BLaER1 (cell line): ENCODE measurements around the gene LRRC8D.

Experiments used
- H3K27ac ChIP-seq: shearing (Covaris generic); formaldehyde crosslinking; 2 replicates; pipeline ENCODE4 v1.8.1; 2022
- H3K27me3 ChIP-seq: shearing (Covaris generic); formaldehyde crosslinking; 2 replicates; pipeline ENCODE4 v1.8.1; 2022
- H3K36me3 ChIP-seq: shearing (Covaris generic); formaldehyde crosslinking; 2 replicates; pipeline ENCODE4 v1.8.1; 2022
- H3K4me1 ChIP-seq: shearing (Covaris generic); formaldehyde crosslinking; 2 replicates; pipeline ENCODE4 v1.8.1; 2022
- H3K4me2 ChIP-seq: shearing (Covaris generic); formaldehyde crosslinking; 2 replicates; pipeline ENCODE4 v1.8.1; 2022
- H3K4me3 ChIP-seq: shearing (Covaris generic); formaldehyde crosslinking; 2 replicates; pipeline ENCODE4 v1.8.1; 2022
- H3K9ac ChIP-seq: shearing (Covaris generic); formaldehyde crosslinking; 2 replicates; pipeline ENCODE4 v1.8.1; 2022
- H3K9me3 ChIP-seq: shearing (Covaris generic); formaldehyde crosslinking; 2 replicates; pipeline ENCODE4 v1.8.1; 2022
- H4K20me1 ChIP-seq: shearing (Covaris generic); formaldehyde crosslinking; 2 replicates; pipeline ENCODE4 v1.8.1; 2022
- Cebpa-rat ChIP-seq: shearing (Covaris generic); IDR thresholded peaks from 2 replicates; pipeline ENCODE4 v1.8.1; 2022

LRRC8D gene

GRCh38 chr1:89842567-89843272, 21.9 kb downstream of the LRRC8D start:
- Histone ChIP-seq H3K9me3 (no peaks in the 10 kb centered on the region), H3K4me2 (peak overlapping the region; percentile 88), H3K4me3 (peak overlapping the region; percentile 85), H3K4me1 (peaks cover 60% of the 10 kb centered on the region), H3K9ac (peak overlapping the region; percentile 89), H3K27me3 (no peaks in the 10 kb centered on the region), H3K36me3 (peaks cover 10% of the 10 kb centered on the region), H3K27ac (peak overlapping the region; percentile 93), H4K20me1 (peaks cover 49% of the 10 kb centered on the region)
- TF ChIP-seq Cebpa-rat = no peak

- peaks cover 17% of the 10 kb centered on the region for H3K36me3 ChIP-seq
- peak overlapping the region; percentile 85 for H3K4me3 ChIP-seq
- H3K27ac ChIP-seq = peak overlapping the region; percentile 93
These were observed 22.7 kb downstream of the LRRC8D start for GRCh38 chr1:89843273-89844130.

GRCh38 chr1:89844241-89844807, 23.5 kb downstream of the LRRC8D start:
- peak overlapping the region; percentile 88 for H3K4me2 ChIP-seq
- TF ChIP-seq Cebpa-rat = no peak
- peak overlapping the region; percentile 89 for H3K9ac ChIP-seq
- H3K27ac ChIP-seq = peak overlapping the region; percentile 93
- no peaks in the 10 kb centered on the region for H3K27me3 ChIP-seq
- peaks cover 65% of the 10 kb centered on the region for H3K4me1 ChIP-seq
- peak overlapping the region; percentile 85 for H3K4me3 ChIP-seq
- H3K9me3 ChIP-seq = no peaks in the 10 kb centered on the region
- peaks cover 38% of the 10 kb centered on the region for H4K20me1 ChIP-seq
- peaks cover 26% of the 10 kb centered on the region for H3K36me3 ChIP-seq

More at GRCh38 chr1:89843273-89844130, 22.7 kb downstream of the LRRC8D start:
- Histone ChIP-seq H3K9me3 (no peaks in the 10 kb centered on the region), H4K20me1 (peaks cover 46% of the 10 kb centered on the region), H3K9ac (peak overlapping the region; percentile 89), H3K27me3 (no peaks in the 10 kb centered on the region), H3K4me2 (peak overlapping the region; percentile 88), H3K4me1 (peaks cover 65% of the 10 kb centered on the region)
- no peak for TF ChIP-seq Cebpa-rat

GRCh38 chr1:89844860-89845259, 24.0 kb downstream of the LRRC8D start:
- Histone ChIP-seq H4K20me1 (peaks cover 33% of the 10 kb centered on the region), H3K27me3 (no peaks in the 10 kb centered on the region), H3K4me2 (peak overlapping the region; percentile 88), H3K9ac (peak overlapping the region; percentile 89; the same call in 1 of the 2 replicates), H3K4me1 (peaks cover 65% of the 10 kb centered on the region), H3K27ac (peak overlapping the region; percentile 93; the same call in 1 of the 2 replicates), H3K36me3 (peaks cover 31% of the 10 kb centered on the region), H3K4me3 (peak overlapping the region; percentile 85), H3K9me3 (no peaks in the 10 kb centered on the region)
- no peak for TF ChIP-seq Cebpa-rat

- no peak overlapping the region for H3K9ac ChIP-seq
- H3K4me2 ChIP-seq = peak overlapping the region; percentile 88
- no peak overlapping the region for H3K4me3 ChIP-seq
- H3K27ac ChIP-seq = peak overlapping the region; percentile 25
- H3K9me3 ChIP-seq = no peaks in the 10 kb centered on the region; the same call in 1 of the 2 replicates
- peaks cover 49% of the 10 kb centered on the region for H3K4me1 ChIP-seq
- TF ChIP-seq Cebpa-rat = no peak
- peaks cover 20% of the 10 kb centered on the region for H4K20me1 ChIP-seq
- no peaks in the 10 kb centered on the region for H3K27me3 ChIP-seq
- H3K36me3 ChIP-seq = peaks cover 53% of the 10 kb centered on the region
These were observed 26.4 kb downstream of the LRRC8D start for GRCh38 chr1:89847191-89847729.

GRCh38 chr1:89850844-89851415, 30.1 kb downstream of the LRRC8D start:
- Histone ChIP-seq H3K4me2 (no peak overlapping the region), H3K27me3 (no peaks in the 10 kb centered on the region), H4K20me1 (peaks cover 33% of the 10 kb centered on the region), H3K36me3 (peaks cover 70% of the 10 kb centered on the region), H3K9me3 (no peaks in the 10 kb centered on the region; the same call in 1 of the 2 replicates), H3K4me3 (no peak overlapping the region), H3K4me1 (peaks cover 58% of the 10 kb centered on the region), H3K27ac (no peak overlapping the region), H3K9ac (no peak overlapping the region)
- no peak for TF ChIP-seq Cebpa-rat

GRCh38 chr1:89854140-89854539, 33.3 kb downstream of the LRRC8D start:
- Histone ChIP-seq H4K20me1 (peaks cover 19% of the 10 kb centered on the region), H3K4me1 (peaks cover 61% of the 10 kb centered on the region), H3K27me3 (no peaks in the 10 kb centered on the region), H3K4me3 (no peak overlapping the region), H3K9me3 (no peaks in the 10 kb centered on the region; the same call in 1 of the 2 replicates), H3K36me3 (peaks cover 65% of the 10 kb centered on the region), H3K4me2 (peak overlapping the region; percentile 71), H3K9ac (no peak overlapping the region), H3K27ac (peak overlapping the region; percentile 70)
- no peak for TF ChIP-seq Cebpa-rat

GRCh38 chr1:89855413-89856123, 34.7 kb downstream of the LRRC8D start:
- H3K27ac ChIP-seq = peak overlapping the region; percentile 70
- no peak for TF ChIP-seq Cebpa-rat
- H3K36me3 ChIP-seq = peaks cover 64% of the 10 kb centered on the region
- peak overlapping the region; percentile 28 for H3K4me3 ChIP-seq
- peaks cover 19% of the 10 kb centered on the region for H4K20me1 ChIP-seq
- H3K9me3 ChIP-seq = no peaks in the 10 kb centered on the region; the same call in 1 of the 2 replicates
- H3K27me3 ChIP-seq = no peaks in the 10 kb centered on the region
- H3K4me1 ChIP-seq = peaks cover 61% of the 10 kb centered on the region
- peak overlapping the region; percentile 71 for H3K4me2 ChIP-seq
- peak overlapping the region; percentile 53 for H3K9ac ChIP-seq
